Measurements from ENCODE around the gene GLP2R.

Gene GLP2R

GRCh38 chr17:9843152-9844010 lies 17.7 kb downstream of the GLP2R start:
- Mint-ChIP-seq H3K36me3 (ENCODE audit: insufficient read depth) (no peaks in the 10 kb centered on the region), H3K27ac (ENCODE audit: low read depth) (no peak overlapping the region), H3K4me3 (no peak overlapping the region), H3K9me3 (no peaks in the 10 kb centered on the region), H3K27me3 (peaks cover 46% of the 10 kb centered on the region), H3K4me1 (no peaks in the 10 kb centered on the region)
- ATAC-seq (replicated peaks; ENCODE audit: extremely low read depth, poor library complexity, severe bottlenecking): no peak
- no peak for DNase-seq (ENCODE audit: low spot score in 2 of 2)

GRCh38 chr17:9844153-9844552 lies 18.4 kb downstream of the GLP2R start:
- peaks cover 38% of the 10 kb centered on the region for H3K27me3 Mint-ChIP-seq

GRCh38 chr17:9845306-9845705 lies 19.6 kb downstream of the GLP2R start:
- DNase-seq (ENCODE audit: low spot score in 2 of 2) (no peak), ATAC-seq (replicated peaks; ENCODE audit: extremely low read depth, poor library complexity, severe bottlenecking) (no peak)
- no peak overlapping the region for H3K27ac Mint-ChIP-seq (ENCODE audit: low read depth)
- H3K9me3 Mint-ChIP-seq: no peaks in the 10 kb centered on the region
- peaks cover 27% of the 10 kb centered on the region for H3K27me3 Mint-ChIP-seq
- no peaks in the 10 kb centered on the region for H3K36me3 Mint-ChIP-seq (ENCODE audit: insufficient read depth)
- H3K4me1 Mint-ChIP-seq: no peaks in the 10 kb centered on the region
- no peak overlapping the region for H3K4me3 Mint-ChIP-seq

More at GRCh38 chr17:9844153-9844552, 18.4 kb downstream of the GLP2R start:
- H3K36me3 Mint-ChIP-seq (ENCODE audit: insufficient read depth): no peaks in the 10 kb centered on the region
- no peaks in the 10 kb centered on the region for H3K9me3 Mint-ChIP-seq
- no peak for ATAC-seq (replicated peaks; ENCODE audit: extremely low read depth, poor library complexity, severe bottlenecking)
- DNase-seq (ENCODE audit: low spot score in 2 of 2): no peak
- no peak overlapping the region for H3K27ac Mint-ChIP-seq (ENCODE audit: low read depth)
- H3K4me3 Mint-ChIP-seq: no peak overlapping the region
- H3K4me1 Mint-ChIP-seq: no peaks in the 10 kb centered on the region

GRCh38 chr17:9850151-9850550 lies 24.4 kb downstream of the GLP2R start:
- ATAC-seq (replicated peaks; ENCODE audit: extremely low read depth, poor library complexity, severe bottlenecking): no peak
- H3K4me3 Mint-ChIP-seq: no peak overlapping the region
- no peaks in the 10 kb centered on the region for H3K4me1 Mint-ChIP-seq
- H3K27ac Mint-ChIP-seq (ENCODE audit: low read depth): no peak overlapping the region
- H3K36me3 Mint-ChIP-seq (ENCODE audit: insufficient read depth): no peaks in the 10 kb centered on the region
- H3K27me3 Mint-ChIP-seq: no peaks in the 10 kb centered on the region
- DNase-seq (ENCODE audit: low spot score in 2 of 2): no peak
- no peaks in the 10 kb centered on the region for H3K9me3 Mint-ChIP-seq

GRCh38 chr17:9854255-9854654 lies 28.5 kb downstream of the GLP2R start:
- ATAC-seq (replicated peaks; ENCODE audit: extremely low read depth, poor library complexity, severe bottlenecking): no peak
- Mint-ChIP-seq H3K27ac (ENCODE audit: low read depth) (no peak overlapping the region), H3K4me1 (no peaks in the 10 kb centered on the region), H3K4me3 (no peak overlapping the region), H3K27me3 (peaks cover 7% of the 10 kb centered on the region), H3K36me3 (ENCODE audit: insufficient read depth) (no peaks in the 10 kb centered on the region), H3K9me3 (no peaks in the 10 kb centered on the region)
- DNase-seq (ENCODE audit: low spot score in 2 of 2): no peak

- DNase-seq (ENCODE audit: low spot score in 2 of 2): no peak
- Mint-ChIP-seq H3K4me1 (no peaks in the 10 kb centered on the region), H3K4me3 (no peak overlapping the region), H3K27me3 (peaks cover 7% of the 10 kb centered on the region), H3K36me3 (ENCODE audit: insufficient read depth) (no peaks in the 10 kb centered on the region), H3K27ac (ENCODE audit: low read depth) (no peak overlapping the region), H3K9me3 (no peaks in the 10 kb centered on the region)
- no peak for ATAC-seq (replicated peaks; ENCODE audit: extremely low read depth, poor library complexity, severe bottlenecking)
These were observed 29.3 kb downstream of the GLP2R start for GRCh38 chr17:9855036-9855435.

- ATAC-seq (replicated peaks; ENCODE audit: extremely low read depth, poor library complexity, severe bottlenecking) (no peak), DNase-seq (ENCODE audit: low spot score in 2 of 2) (no peak)
- Mint-ChIP-seq H3K27ac (ENCODE audit: low read depth) (no peak overlapping the region), H3K9me3 (peaks cover 5% of the 10 kb centered on the region), H3K4me3 (no peak overlapping the region), H3K27me3 (peaks cover 32% of the 10 kb centered on the region), H3K4me1 (no peaks in the 10 kb centered on the region), H3K36me3 (ENCODE audit: insufficient read depth) (no peaks in the 10 kb centered on the region)
These were observed 34.1 kb downstream of the GLP2R start for GRCh38 chr17:9859781-9860180.

- DNase-seq (ENCODE audit: low spot score in 2 of 2) (no peak), ATAC-seq (replicated peaks; ENCODE audit: extremely low read depth, poor library complexity, severe bottlenecking) (no peak)
- Mint-ChIP-seq H3K4me3 (no peak overlapping the region), H3K4me1 (peaks cover 5% of the 10 kb centered on the region), H3K27ac (ENCODE audit: low read depth) (no peak overlapping the region), H3K36me3 (ENCODE audit: insufficient read depth) (no peaks in the 10 kb centered on the region), H3K27me3 (peaks cover 42% of the 10 kb centered on the region), H3K9me3 (peaks cover 11% of the 10 kb centered on the region)
These were observed 35.1 kb downstream of the GLP2R start for GRCh38 chr17:9860851-9861250.

- Mint-ChIP-seq H3K4me1 (peaks cover 5% of the 10 kb centered on the region), H3K27me3 (peaks cover 41% of the 10 kb centered on the region), H3K36me3 (ENCODE audit: insufficient read depth) (no peaks in the 10 kb centered on the region), H3K9me3 (peaks cover 11% of the 10 kb centered on the region), H3K27ac (ENCODE audit: low read depth) (no peak overlapping the region), H3K4me3 (no peak overlapping the region)
- DNase-seq (ENCODE audit: low spot score in 2 of 2) (no peak), ATAC-seq (replicated peaks; ENCODE audit: extremely low read depth, poor library complexity, severe bottlenecking) (no peak)
These were observed 36.5 kb downstream of the GLP2R start for GRCh38 chr17:9862220-9862619.

GRCh38 chr17:9862949-9863348 lies 37.2 kb downstream of the GLP2R start:
- Mint-ChIP-seq H3K27me3 (peaks cover 38% of the 10 kb centered on the region), H3K27ac (ENCODE audit: low read depth) (no peak overlapping the region), H3K36me3 (ENCODE audit: insufficient read depth) (no peaks in the 10 kb centered on the region), H3K4me3 (no peak overlapping the region), H3K4me1 (peaks cover 5% of the 10 kb centered on the region), H3K9me3 (peaks cover 11% of the 10 kb centered on the region)
- no peak for ATAC-seq (replicated peaks; ENCODE audit: extremely low read depth, poor library complexity, severe bottlenecking)
- no peak for DNase-seq (ENCODE audit: low spot score in 2 of 2)

GRCh38 chr17:9865586-9865985 lies 39.9 kb downstream of the GLP2R start:
- DNase-seq (ENCODE audit: low spot score in 2 of 2) (no peak), ATAC-seq (replicated peaks; ENCODE audit: extremely low read depth, poor library complexity, severe bottlenecking) (no peak)
- no peak overlapping the region for H3K27ac Mint-ChIP-seq (ENCODE audit: low read depth)
- no peak overlapping the region for H3K4me3 Mint-ChIP-seq
- peaks cover 5% of the 10 kb centered on the region for H3K4me1 Mint-ChIP-seq
- H3K9me3 Mint-ChIP-seq: peaks cover 11% of the 10 kb centered on the region
- no peaks in the 10 kb centered on the region for H3K36me3 Mint-ChIP-seq (ENCODE audit: insufficient read depth)
- peaks cover 54% of the 10 kb centered on the region for H3K27me3 Mint-ChIP-seq

GRCh38 chr17:9868552-9868951 lies 42.8 kb downstream of the GLP2R start:
- Mint-ChIP-seq H3K27me3 (peaks cover 59% of the 10 kb centered on the region), H3K4me3 (no peak overlapping the region), H3K4me1 (peaks cover 5% of the 10 kb centered on the region), H3K27ac (ENCODE audit: low read depth) (no peak overlapping the region), H3K36me3 (ENCODE audit: insufficient read depth) (no peaks in the 10 kb centered on the region), H3K9me3 (peaks cover 6% of the 10 kb centered on the region)
- DNase-seq (ENCODE audit: low spot score in 2 of 2) (no peak), ATAC-seq (replicated peaks; ENCODE audit: extremely low read depth, poor library complexity, severe bottlenecking) (no peak)

- no peak for DNase-seq (ENCODE audit: low spot score in 2 of 2)
- Mint-ChIP-seq H3K36me3 (ENCODE audit: insufficient read depth) (no peaks in the 10 kb centered on the region), H3K4me3 (no peak overlapping the region), H3K27me3 (peaks cover 72% of the 10 kb centered on the region), H3K9me3 (no peaks in the 10 kb centered on the region), H3K4me1 (no peaks in the 10 kb centered on the region), H3K27ac (ENCODE audit: low read depth) (no peak overlapping the region)
- no peak for ATAC-seq (replicated peaks; ENCODE audit: extremely low read depth, poor library complexity, severe bottlenecking)
These were observed 47.1 kb downstream of the GLP2R start for GRCh38 chr17:9872852-9873251.
